Stomach (tissue), 4 donors: Measurements from ENCODE around the gene SEL1L.

Source experiments
- CTCF ChIP-seq, 7 experiments: fragments of 450-650 bp in 4 of 7; fragments of 200-600 bp in 3 of 7; sonication (generic) in 3 of 7; IDR thresholded peaks; one replicate each; pipeline ENCODE4 v1.5.1; 2016 to 2019; ENCODE audit warnings: antibody characterized with exemption in 7 of 7, control low read depth in 2 of 7, mild to moderate bottlenecking in 1 of 7
- EP300 ChIP-seq: sonication (generic); formaldehyde crosslinking; IDR thresholded peaks from one replicate; pipeline ENCODE4 v1.6.1; 2017; ENCODE audit warnings: antibody characterized with exemption
- POLR2A ChIP-seq, 4 donors: fragments of 450-650 bp; IDR thresholded peaks; one replicate each; pipeline ENCODE4 v1.6.1; 2016; ENCODE audit warnings: antibody characterized with exemption in 4 of 4, control low read depth in 2 of 4, mild to moderate bottlenecking in 1 of 4, moderate library complexity in 1 of 4
- POLR2AphosphoS5 ChIP-seq, 3 donors: sonication (generic); formaldehyde crosslinking; IDR thresholded peaks; one replicate each; pipeline ENCODE4 v1.6.1; 2016; ENCODE audit warnings: antibody characterized with exemption in 3 of 3

GRCh38 chr14:81447021-81447764, 86.5 kb downstream of the SEL1L start:
- TF ChIP-seq POLR2AphosphoS5 (IDR thresholded peaks at IDR 0.05) = no peak
- TF ChIP-seq CTCF (IDR thresholded peaks at IDR 0.05) = no peak
- no peak for TF ChIP-seq POLR2A (IDR thresholded peaks at IDR 0.05)
- TF ChIP-seq EP300 = no peak
